Thyroid gland (tissue), 4 donors: ENCODE results near the gene GEMIN4.

Experiments
- CTCF ChIP-seq, 6 experiments: fragments of 200-600 bp in 3 of 6; fragments of 450-650 bp in 3 of 6; sonication (generic) in 3 of 6; IDR thresholded peaks; one replicate each; pipeline ENCODE4 v1.5.1; 2016 to 2019; ENCODE audit warnings: antibody characterized with exemption in 6 of 6, mild to moderate bottlenecking in 2 of 6, inconsistent platforms in 1 of 6, moderate library complexity in 1 of 6
- POLR2A ChIP-seq, 2 donors: fragments of 450-650 bp; IDR thresholded peaks; one replicate each; pipeline ENCODE4 v1.6.1; 2017; ENCODE audit warnings: antibody characterized with exemption in 2 of 2, mild to moderate bottlenecking in 2 of 2, moderate library complexity in 1 of 2

GRCh38 chr17:742147-742793 is 9.8 kb downstream of the GEMIN4 start:
- TF ChIP-seq POLR2A (IDR thresholded peaks at IDR 0.05): no peak
- TF ChIP-seq CTCF (IDR thresholded peaks at IDR 0.05): no peak
